GM18508 (cell line): ENCODE results near the gene OGDH.

Experiments
- ATAC-seq: cut with Tn5 transposase; IDR thresholded peaks from one replicate; pipeline ENCODE4 v1.9.1; 2021; ENCODE audit warnings: moderate number of reproducible peaks; ENCODE audit not compliant: insufficient read depth, unreplicated experiment

The OGDH gene

GRCh38 chr7:44636041-44636584 is 29.7 kb downstream of the OGDH start:
- no peak for ATAC-seq

- ATAC-seq = no peak
Measured at GRCh38 chr7:44636926-44637325, 30.5 kb downstream of the OGDH start.

- peak; percentile 35 for ATAC-seq
Measured at GRCh38 chr7:44637788-44638594, 31.6 kb downstream of the OGDH start.

GRCh38 chr7:44638611-44639557 is 32.5 kb downstream of the OGDH start:
- ATAC-seq = peak; percentile 12

- ATAC-seq = no peak
Measured at GRCh38 chr7:44639671-44640321, 33.4 kb downstream of the OGDH start.

GRCh38 chr7:44643206-44643605 is 36.8 kb downstream of the OGDH start:
- no peak for ATAC-seq

- no peak for ATAC-seq
Measured at GRCh38 chr7:44645254-44645653, 38.8 kb downstream of the OGDH start.

GRCh38 chr7:44645696-44646095 is 39.3 kb downstream of the OGDH start:
- ATAC-seq = no peak

GRCh38 chr7:44646176-44646920 is 39.9 kb downstream of the OGDH start:
- ATAC-seq = no peak

- ATAC-seq = no peak
Measured at GRCh38 chr7:44646921-44647636, 40.7 kb downstream of the OGDH start.

- no peak for ATAC-seq
Measured at GRCh38 chr7:44647981-44648714, 41.7 kb downstream of the OGDH start.

GRCh38 chr7:44650242-44650641 is 43.8 kb downstream of the OGDH start:
- ATAC-seq = no peak

GRCh38 chr7:44650772-44651171 is 44.3 kb downstream of the OGDH start:
- no peak for ATAC-seq

- no peak for ATAC-seq
Measured at GRCh38 chr7:44652535-44652934, 46.1 kb downstream of the OGDH start.

- ATAC-seq = no peak
Measured at GRCh38 chr7:44654255-44654796, 47.9 kb downstream of the OGDH start.

- no peak for ATAC-seq
Measured at GRCh38 chr7:44655341-44655740, 48.9 kb downstream of the OGDH start.

GRCh38 chr7:44658979-44659378 is 52.6 kb downstream of the OGDH start:
- no peak for ATAC-seq

- ATAC-seq = no peak
Measured at GRCh38 chr7:44661233-44661632, 54.8 kb downstream of the OGDH start.
